Measurements from ENCODE around the gene MELTF.

MELTF gene

DNA sequence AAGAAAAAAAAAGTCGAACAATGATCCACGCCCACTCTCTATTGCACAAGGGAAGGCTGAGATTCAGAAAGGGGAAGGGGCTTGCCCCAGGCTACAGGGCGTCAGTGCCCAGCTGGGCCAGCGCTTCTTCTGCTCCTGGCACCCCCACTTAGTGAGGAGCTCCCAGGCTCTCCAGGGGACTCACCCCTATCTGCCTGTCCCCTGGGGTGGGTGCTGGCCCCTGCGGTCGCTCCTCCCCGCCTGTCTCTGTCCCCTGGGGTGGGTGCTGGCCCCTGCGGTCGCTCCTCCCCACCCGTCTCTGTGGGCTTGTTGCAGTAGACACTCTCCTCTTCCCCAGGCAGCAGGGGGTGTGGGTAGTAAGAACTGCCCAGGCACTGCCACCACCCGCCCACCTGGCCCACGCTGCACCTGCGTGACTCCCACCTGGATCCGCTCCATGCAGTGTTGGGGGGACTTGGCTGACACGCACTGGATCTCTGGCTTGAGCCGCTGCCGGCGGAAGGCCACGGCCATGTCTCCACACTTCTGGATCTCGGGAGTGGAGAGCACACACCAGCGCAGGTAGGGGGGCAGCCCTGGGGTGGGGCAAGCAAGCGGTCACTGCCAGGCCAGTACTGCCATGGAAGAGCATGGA lies 14.6 kb downstream of the MELTF start:
- TF ChIP-seq, protein P1, sequence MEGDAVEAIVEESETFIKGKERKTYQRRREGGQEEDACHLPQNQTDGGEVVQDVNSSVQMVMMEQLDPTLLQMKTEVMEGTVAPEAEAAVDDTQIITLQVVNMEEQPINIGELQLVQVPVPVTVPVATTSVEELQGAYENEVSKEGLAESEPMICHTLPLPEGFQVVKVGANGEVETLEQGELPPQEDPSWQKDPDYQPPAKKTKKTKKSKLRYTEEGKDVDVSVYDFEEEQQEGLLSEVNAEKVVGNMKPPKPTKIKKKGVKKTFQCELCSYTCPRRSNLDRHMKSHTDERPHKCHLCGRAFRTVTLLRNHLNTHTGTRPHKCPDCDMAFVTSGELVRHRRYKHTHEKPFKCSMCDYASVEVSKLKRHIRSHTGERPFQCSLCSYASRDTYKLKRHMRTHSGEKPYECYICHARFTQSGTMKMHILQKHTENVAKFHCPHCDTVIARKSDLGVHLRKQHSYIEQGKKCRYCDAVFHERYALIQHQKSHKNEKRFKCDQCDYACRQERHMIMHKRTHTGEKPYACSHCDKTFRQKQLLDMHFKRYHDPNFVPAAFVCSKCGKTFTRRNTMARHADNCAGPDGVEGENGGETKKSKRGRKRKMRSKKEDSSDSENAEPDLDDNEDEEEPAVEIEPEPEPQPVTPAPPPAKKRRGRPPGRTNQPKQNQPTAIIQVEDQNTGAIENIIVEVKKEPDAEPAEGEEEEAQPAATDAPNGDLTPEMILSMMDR (IDR thresholded peaks at IDR 0.05): no peak
- Histone ChIP-seq H3K27ac (no peak overlapping the region), H3K4me3 (no peak overlapping the region)
- no peak for DNase-seq (ENCODE audit: low spot score)

DNA sequence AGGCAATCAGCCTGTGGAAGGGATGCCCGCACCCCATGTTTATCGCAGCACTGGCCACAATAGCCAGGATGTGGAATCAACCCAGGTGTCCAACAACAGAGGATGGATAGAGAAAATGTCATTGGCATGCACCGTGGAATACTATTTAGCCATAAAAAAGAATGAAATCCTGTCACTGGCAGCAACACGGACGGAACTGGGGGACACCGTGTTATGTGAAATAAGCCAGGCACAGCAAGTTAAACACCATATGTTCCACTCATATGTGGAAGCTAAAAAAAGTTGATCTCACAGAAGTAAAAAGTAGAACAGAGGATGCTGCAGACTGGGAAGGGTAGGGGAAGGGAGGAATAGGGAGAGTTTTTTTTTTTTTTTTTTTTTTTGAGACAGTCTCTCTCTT lies 15.6 kb downstream of the MELTF start:
- DNase-seq (ENCODE audit: low spot score): no peak
- Histone ChIP-seq H3K4me3 (no peak overlapping the region), H3K27ac (no peak overlapping the region)
- TF ChIP-seq, protein P1 (IDR thresholded peaks at IDR 0.05): no peak

DNA sequence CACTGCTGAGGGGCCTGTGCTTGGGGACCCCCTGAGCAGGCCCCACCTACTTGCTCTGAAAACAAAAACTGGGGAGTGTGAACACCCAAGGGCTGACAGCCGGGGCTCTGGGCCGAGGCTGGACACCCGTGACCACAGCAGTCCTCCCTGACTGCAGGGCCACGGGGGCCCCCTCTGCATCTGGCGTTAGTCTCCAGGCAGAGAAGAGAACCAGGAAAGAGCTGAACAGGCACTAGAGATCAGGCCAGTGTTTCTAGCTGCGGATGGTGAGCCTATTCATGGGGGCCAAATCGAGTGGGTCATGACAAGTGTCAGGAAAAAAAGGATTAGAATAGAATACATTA lies 17.1 kb downstream of the MELTF start:
- no peak for DNase-seq (ENCODE audit: low spot score)
- no peak overlapping the region for H3K27ac ChIP-seq
- H3K4me3 ChIP-seq: no peak overlapping the region
- TF ChIP-seq, protein P1 (IDR thresholded peaks at IDR 0.05): no peak

DNA sequence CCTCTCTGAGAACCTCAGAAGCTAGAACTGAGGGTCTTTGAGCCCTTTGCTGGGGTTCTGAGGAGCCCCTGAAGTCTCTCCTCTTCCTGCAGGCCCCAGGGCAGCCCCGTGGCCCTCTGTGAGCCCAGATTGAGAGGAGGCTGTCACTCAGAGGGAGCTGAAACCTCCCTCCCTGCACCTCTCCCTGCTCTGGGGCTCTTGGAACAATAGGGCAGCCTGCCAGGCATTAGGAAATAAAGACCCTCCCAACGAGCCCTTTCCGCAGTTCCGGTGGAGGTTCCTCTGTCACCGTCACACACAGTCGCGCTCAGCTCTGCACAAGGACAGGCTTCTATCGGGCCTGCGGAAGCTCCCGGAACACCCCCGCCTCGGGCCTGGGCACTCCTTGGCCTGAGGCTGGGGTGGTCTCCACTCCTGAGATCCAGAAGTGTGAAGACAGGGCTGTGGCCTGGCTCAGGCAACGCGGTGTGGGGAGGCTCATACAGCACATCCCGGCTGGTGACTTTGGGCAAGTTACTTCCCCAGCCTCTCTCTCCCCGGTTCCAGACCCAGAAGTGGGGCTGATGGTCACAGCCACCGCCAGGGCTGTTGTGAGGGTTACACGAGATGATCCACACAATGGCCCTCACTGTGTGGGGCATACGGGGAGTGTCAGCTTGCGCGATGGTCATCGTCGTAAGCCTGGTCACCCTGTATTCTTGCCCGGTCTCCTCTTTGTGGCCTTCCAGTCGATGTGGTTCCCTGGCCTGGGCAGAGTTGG lies 17.7 kb downstream of the MELTF start:
- H3K27ac ChIP-seq: no peak overlapping the region
- DNase-seq (ENCODE audit: low spot score): no peak
- H3K4me3 ChIP-seq: no peak overlapping the region
- TF ChIP-seq, protein P1 (IDR thresholded peaks at IDR 0.05): no peak

DNA sequence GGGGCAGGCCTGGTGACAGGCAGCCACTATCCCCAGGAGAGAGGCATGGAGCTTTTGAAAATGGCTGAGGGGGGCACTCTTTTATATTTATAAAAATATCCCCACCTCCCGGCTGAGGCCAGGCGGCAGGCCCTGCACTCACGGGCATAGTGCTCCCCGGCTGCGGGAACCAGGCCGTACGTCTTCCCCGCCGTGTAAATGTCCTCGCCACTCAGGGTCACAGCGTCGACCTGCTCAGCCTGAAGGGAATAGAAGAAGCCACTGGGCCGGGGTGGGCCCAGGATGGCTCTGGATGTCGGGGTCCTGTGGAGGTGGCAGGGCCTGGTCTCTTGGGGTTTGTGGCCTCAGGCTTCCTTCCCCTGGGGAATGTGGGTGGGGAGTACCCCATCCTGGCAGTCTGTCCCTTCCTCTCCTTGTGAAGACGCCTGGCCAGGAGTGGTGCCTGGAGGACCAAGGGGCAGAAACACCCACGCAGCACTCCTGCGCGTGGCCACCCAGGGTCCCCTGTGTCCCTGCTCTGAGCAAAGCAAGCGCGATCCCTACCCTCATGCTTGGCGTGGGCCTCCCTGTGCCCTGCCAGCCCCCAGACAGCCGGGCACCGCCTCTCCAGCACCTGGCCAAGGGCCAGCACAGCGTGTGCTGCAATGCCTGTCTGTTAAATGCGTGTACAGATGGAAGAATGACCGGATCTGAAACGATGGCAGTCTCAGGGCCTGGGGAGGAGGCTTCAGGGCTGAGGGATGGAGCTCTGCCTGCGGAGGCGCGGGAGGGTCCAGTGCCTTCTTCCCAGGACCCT lies 18.9 kb downstream of the MELTF start:
- no peak overlapping the region for H3K4me3 ChIP-seq
- H3K27ac ChIP-seq: no peak overlapping the region
- TF ChIP-seq, protein P1 (IDR thresholded peaks at IDR 0.05): no peak
- DNase-seq (ENCODE audit: low spot score): no peak

DNA sequence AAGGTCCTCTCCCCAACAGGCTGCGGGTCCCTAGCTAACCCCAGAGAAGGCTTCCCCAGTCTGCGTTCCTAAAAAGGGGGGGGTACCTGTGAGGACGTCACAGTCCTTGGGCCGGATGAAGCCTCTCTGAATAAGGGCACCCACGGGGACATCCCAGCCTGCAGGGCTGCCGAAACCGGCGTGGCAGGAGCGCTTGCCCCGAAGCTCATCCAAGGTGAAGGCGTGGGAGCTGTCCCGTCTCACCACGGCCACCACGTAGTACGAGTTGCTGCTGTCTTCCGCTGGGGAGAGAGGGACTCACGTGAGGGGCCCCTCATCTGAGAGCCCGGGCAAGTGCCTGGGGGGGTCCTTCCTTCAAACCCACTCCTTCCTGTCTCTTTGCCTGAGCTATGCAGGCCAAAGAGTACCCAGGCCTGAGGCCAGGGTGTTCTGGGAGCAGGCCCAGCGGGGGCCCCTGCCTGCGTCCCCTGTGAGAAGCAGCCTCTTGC lies 20.0 kb downstream of the MELTF start:
- H3K27ac ChIP-seq: no peak overlapping the region
- TF ChIP-seq, protein P1 (IDR thresholded peaks at IDR 0.05): no peak
- no peak overlapping the region for H3K4me3 ChIP-seq
- no peak for DNase-seq (ENCODE audit: low spot score)

All from coronary artery (tissue), 2 donors.